GM13976 (cell line): Measurements from ENCODE around the gene FASN.

Source experiments
- DNase-seq: peaks from one replicate; pipeline ENCODE4 v3.0.0; 2012; ENCODE audit warnings: low spot score
- in situ Hi-C: fragments of 300-500 bp; cut with MboI; formaldehyde crosslinking; loops from one replicate; pipeline ENCODE4 v1.12.0; 2022; ENCODE audit warnings: low sequenced_read_pairs, mixed read lengths, inconsistent platforms; ENCODE audit not compliant: unreplicated experiment
- TF ChIP-seq, protein P1 (sequence below): IDR thresholded peaks from 2 replicates; pipeline ENCODE4 v1.5.1; 2012; ENCODE audit warnings: borderline replicate concordance, mild to moderate bottlenecking; ENCODE audit not compliant: insufficient read depth; ENCODE audit errors: extremely low read depth, missing control alignments, control extremely low read depth

The FASN gene

DNA sequence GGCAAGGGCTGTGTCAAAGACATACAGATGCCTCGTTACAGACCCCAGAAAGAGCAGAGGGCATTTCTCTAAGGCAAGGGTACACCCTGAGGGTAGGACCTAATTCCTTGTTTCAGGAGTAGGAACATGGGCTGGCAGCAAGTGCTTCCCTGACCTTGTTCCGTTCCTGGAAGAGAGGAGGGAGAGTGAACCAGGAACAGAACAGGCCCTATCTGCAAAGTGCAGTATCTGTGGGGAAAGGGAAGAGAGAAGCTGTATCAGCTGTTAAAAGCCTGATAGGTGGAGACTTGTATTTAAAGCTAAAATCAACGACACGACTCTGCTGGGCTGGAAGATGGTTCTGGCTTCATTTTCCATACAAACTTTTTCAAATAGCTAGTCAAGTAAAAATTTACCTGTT is 26.1 kb upstream of the FASN start:
- TF ChIP-seq, protein P1, sequence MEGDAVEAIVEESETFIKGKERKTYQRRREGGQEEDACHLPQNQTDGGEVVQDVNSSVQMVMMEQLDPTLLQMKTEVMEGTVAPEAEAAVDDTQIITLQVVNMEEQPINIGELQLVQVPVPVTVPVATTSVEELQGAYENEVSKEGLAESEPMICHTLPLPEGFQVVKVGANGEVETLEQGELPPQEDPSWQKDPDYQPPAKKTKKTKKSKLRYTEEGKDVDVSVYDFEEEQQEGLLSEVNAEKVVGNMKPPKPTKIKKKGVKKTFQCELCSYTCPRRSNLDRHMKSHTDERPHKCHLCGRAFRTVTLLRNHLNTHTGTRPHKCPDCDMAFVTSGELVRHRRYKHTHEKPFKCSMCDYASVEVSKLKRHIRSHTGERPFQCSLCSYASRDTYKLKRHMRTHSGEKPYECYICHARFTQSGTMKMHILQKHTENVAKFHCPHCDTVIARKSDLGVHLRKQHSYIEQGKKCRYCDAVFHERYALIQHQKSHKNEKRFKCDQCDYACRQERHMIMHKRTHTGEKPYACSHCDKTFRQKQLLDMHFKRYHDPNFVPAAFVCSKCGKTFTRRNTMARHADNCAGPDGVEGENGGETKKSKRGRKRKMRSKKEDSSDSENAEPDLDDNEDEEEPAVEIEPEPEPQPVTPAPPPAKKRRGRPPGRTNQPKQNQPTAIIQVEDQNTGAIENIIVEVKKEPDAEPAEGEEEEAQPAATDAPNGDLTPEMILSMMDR: no peak
- no peak for DNase-seq
- in situ Hi-C loops: no loop called here

DNA sequence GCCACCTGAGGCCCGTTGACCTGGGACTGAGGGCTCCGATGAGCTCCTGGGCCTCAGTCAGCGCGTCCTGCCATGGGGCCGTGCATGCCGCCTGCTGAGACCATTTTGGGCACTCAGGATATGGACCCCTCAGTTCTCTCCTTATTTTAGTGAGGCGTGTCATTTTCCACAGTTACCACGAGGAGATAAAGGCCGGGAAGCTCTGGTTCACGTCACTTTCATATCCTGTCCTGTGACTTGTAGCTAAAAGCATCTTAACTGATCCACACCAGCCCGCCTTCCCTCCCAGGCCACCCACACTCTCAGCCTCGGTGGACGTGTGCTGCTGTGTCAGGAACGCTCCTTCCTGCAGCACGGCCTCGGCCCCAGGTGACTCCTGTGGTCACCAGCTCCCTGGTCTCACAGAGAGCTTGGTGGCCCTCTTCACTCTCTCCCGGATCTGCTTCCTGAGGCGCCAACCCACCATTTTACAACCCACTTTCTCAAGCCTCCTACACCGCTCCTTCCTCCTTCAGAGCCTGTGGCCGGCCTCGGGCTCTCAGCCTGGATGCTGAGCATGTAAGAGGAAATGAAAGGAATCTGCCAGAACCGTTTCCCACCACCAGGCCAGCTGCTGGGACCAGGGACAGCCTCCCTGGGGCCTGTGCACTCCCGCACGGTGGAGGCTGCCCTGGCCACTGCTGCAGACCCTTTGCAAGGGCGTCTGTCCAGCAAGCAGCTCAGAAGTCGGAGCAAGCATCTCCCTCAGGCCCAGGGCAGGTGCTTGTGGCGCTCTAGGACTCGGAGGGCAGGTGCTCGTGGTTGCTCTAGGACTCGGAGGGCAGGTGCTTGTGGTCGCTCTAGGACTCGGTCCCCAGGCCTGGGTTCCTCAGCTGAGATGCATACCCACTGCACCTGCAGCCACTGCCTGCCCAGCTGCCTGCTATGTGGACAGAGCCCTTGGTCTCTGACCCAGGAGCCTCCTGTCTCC is 23.9 kb upstream of the FASN start:
- TF ChIP-seq, protein P1: no peak
- in situ Hi-C loops: no loop called here
- DNase-seq: no peak

DNA sequence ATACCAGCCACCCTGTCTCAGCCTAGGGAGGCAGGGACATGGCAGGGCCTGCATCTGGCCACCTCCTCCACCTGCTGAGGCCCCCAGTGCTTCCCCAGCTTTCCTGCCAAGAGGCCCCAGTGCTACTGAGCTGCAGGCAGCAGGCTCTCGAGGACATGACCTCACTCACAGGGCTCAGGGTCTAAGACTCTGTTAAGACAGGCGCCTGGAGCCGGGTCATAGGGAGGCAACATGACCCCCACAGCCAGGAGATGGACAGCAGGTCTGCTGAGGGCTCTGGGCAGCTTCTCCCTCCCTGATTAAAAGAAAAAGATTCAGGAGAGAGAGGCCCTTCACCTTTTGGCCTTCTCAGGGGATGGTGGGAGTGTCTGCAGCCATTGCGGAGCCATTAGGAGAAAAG is 23.2 kb upstream of the FASN start:
- TF ChIP-seq, protein P1: no peak
- in situ Hi-C loops: no loop called here
- DNase-seq: no peak

DNA sequence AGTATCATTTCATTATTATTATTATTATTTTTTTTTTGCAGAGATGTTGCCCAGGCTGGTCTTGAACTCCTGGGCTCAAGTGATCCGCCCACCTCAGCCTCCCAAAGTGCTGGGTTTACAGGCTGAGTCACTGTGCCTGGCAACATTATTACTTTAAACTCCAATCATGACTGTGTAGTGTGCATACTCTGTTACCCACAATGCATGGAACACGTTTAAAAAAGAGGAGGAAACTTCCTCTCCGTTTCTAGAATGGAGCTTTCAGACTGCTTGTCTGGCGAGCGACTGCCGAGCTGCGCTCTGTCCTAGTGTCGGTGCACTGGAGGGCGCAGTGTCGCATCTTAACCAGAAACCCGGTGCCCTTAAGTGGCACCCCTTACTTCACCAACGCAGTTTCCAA is 22.1 kb upstream of the FASN start:
- in situ Hi-C loops: no loop called here
- no peak for DNase-seq
- TF ChIP-seq, protein P1: no peak

DNA sequence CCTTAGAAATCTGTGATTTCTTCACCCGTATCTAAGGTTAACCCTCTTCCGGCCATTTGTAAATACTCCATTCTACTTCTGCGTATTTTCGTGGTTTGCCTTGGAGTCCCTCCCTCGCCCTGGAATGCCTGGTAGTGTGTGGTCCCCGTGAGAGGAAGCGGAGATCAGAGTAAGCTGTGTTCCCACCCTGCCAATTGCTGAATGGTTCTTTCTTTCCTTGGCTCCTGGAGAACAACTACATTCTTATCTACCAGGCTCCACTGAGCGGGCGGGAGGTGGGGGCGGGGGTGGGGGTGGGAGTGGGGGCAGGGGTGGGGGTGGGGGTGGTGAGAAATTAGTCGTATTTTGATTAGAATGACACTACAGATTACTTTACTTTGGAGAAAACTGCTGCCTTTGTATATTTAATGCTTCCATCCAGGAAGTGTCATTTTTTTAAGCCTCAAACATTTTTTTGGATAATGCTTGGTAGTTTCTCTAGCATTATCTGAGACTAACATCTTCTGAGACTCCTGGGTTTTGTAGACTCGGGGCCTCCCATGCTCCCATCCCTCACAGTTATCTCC is 20.9 kb upstream of the FASN start:
- TF ChIP-seq, protein P1: no peak
- DNase-seq: no peak
- in situ Hi-C loops: no loop called here

DNA sequence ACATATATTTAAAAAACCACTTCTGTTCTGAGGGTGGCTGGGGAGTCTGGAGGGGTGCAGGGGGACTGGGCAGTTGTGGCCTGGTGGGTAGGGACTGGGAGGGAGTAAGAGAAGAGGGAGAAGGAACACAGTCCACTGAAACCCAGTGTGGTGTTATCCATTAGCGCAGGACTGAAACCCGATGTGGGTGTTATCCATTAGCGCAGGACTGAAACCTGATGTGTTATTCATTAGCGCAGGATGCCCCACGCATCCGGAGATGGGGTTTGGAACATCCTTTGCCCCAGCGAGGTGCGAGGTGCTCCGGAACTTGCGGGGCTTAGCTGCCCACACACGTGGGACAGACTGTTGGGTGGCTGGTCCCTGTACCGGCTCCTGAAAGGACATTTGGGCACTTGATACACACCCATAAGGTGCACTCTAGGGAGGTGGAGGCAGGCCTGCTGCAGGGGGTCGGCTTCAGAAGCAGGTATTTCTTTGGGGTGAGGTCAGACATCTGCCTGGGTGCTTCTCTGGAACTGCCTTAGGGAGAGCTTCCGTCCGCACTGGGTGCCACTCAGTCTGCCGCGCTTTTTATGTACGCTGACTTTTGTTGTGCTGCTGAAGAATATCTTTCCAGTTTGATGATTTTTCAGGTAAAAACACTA is 20.3 kb upstream of the FASN start:
- TF ChIP-seq, protein P1: no peak
- no peak for DNase-seq
- in situ Hi-C loops: no loop called here
